ENCODE data around the gene RIPK4. TPM values are rescaled to one million over a fixed set of nuclear protein-coding genes. Genes with fewer than 3 reads are reported as not detected.

The RIPK4 gene
- total RNA-seq, 1 experiment from 2014 or later = 20.1 TPM

- Mint-ChIP-seq H3K36me3 (no peaks in the 10 kb centered on the region), H3K4me3 (no peak overlapping the region), H3K9me3 (peaks cover 3% of the 10 kb centered on the region; the same call in 1 of the 2 replicates), H3K4me1 (peaks cover 24% of the 10 kb centered on the region), H3K27ac (no peak overlapping the region), H3K27me3 (ENCODE audit: low read depth) (peaks cover 36% of the 10 kb centered on the region)
- DNase-seq (ENCODE audit: low spot score) (no peak), ATAC-seq (no peak)
- ChIA-PET CTCF (interaction anchor here (1.2 to 1.6 kb wide), 2 partner anchors 110 kb away, joined by 9 to 11 read pairs; no protein-coding TSS in a partner anchor), POLR2A (interaction anchor here (0.6 kb wide), 1 partner anchor 11 kb away, joined by 3 read pairs; no protein-coding TSS in a partner anchor)
- no peak for TF ChIP-seq NR2C2 (CRISPR knock-in tag; IDR thresholded peaks at IDR 0.05)
- no peak for TF ChIP-seq ETV6 (CRISPR knock-in tag; IDR thresholded peaks at IDR 0.05)
- no peak for TF ChIP-seq FOXP1 (CRISPR knock-in tag; IDR thresholded peaks at IDR 0.05; ENCODE audit: borderline replicate concordance)
- TF ChIP-seq, protein P1, sequence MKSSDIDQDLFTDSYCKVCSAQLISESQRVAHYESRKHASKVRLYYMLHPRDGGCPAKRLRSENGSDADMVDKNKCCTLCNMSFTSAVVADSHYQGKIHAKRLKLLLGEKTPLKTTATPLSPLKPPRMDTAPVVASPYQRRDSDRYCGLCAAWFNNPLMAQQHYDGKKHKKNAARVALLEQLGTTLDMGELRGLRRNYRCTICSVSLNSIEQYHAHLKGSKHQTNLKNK (CRISPR knock-in tag; IDR thresholded peaks at IDR 0.05) = no peak
- TF ChIP-seq ZBTB21 (CRISPR knock-in tag; IDR thresholded peaks at IDR 0.05; ENCODE audit: borderline replicate concordance) = no peak
- TF ChIP-seq EMX1 (CRISPR knock-in tag; IDR thresholded peaks at IDR 0.05) = no peak
- TF ChIP-seq ATF1 (CRISPR knock-in tag; IDR thresholded peaks at IDR 0.05) = no peak
- no peak for TF ChIP-seq KAT7 (CRISPR knock-in tag; IDR thresholded peaks at IDR 0.05; ENCODE audit: borderline replicate concordance)
- TF ChIP-seq NR1H2 (CRISPR knock-in tag; IDR thresholded peaks at IDR 0.05) = no peak
- TF ChIP-seq RELA (CRISPR knock-in tag; IDR thresholded peaks at IDR 0.05; ENCODE audit: borderline replicate concordance) = no peak
- TF ChIP-seq, protein P2, sequence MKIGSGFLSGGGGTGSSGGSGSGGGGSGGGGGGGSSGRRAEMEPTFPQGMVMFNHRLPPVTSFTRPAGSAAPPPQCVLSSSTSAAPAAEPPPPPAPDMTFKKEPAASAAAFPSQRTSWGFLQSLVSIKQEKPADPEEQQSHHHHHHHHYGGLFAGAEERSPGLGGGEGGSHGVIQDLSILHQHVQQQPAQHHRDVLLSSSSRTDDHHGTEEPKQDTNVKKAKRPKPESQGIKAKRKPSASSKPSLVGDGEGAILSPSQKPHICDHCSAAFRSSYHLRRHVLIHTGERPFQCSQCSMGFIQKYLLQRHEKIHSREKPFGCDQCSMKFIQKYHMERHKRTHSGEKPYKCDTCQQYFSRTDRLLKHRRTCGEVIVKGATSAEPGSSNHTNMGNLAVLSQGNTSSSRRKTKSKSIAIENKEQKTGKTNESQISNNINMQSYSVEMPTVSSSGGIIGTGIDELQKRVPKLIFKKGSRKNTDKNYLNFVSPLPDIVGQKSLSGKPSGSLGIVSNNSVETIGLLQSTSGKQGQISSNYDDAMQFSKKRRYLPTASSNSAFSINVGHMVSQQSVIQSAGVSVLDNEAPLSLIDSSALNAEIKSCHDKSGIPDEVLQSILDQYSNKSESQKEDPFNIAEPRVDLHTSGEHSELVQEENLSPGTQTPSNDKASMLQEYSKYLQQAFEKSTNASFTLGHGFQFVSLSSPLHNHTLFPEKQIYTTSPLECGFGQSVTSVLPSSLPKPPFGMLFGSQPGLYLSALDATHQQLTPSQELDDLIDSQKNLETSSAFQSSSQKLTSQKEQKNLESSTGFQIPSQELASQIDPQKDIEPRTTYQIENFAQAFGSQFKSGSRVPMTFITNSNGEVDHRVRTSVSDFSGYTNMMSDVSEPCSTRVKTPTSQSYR (CRISPR knock-in tag; IDR thresholded peaks at IDR 0.05) = no peak
- TF ChIP-seq ATF3 (CRISPR knock-in tag; conservative IDR thresholded peaks at IDR 0.05) = no peak
- no peak for TF ChIP-seq NFE2L1 (CRISPR knock-in tag; IDR thresholded peaks at IDR 0.05)
- TF ChIP-seq SMAD4 (CRISPR knock-in tag; IDR thresholded peaks at IDR 0.05) = no peak
- TF ChIP-seq, protein P3, sequence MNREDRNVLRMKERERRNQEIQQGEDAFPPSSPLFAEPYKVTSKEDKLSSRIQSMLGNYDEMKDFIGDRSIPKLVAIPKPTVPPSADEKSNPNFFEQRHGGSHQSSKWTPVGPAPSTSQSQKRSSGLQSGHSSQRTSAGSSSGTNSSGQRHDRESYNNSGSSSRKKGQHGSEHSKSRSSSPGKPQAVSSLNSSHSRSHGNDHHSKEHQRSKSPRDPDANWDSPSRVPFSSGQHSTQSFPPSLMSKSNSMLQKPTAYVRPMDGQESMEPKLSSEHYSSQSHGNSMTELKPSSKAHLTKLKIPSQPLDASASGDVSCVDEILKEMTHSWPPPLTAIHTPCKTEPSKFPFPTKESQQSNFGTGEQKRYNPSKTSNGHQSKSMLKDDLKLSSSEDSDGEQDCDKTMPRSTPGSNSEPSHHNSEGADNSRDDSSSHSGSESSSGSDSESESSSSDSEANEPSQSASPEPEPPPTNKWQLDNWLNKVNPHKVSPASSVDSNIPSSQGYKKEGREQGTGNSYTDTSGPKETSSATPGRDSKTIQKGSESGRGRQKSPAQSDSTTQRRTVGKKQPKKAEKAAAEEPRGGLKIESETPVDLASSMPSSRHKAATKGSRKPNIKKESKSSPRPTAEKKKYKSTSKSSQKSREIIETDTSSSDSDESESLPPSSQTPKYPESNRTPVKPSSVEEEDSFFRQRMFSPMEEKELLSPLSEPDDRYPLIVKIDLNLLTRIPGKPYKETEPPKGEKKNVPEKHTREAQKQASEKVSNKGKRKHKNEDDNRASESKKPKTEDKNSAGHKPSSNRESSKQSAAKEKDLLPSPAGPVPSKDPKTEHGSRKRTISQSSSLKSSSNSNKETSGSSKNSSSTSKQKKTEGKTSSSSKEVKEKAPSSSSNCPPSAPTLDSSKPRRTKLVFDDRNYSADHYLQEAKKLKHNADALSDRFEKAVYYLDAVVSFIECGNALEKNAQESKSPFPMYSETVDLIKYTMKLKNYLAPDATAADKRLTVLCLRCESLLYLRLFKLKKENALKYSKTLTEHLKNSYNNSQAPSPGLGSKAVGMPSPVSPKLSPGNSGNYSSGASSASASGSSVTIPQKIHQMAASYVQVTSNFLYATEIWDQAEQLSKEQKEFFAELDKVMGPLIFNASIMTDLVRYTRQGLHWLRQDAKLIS (CRISPR knock-in tag; IDR thresholded peaks at IDR 0.05; ENCODE audit: borderline replicate concordance) = no peak
Observed at GRCh38 chr21:41722052-41723018, 44.5 kb downstream of the RIPK4 start.

DNA sequence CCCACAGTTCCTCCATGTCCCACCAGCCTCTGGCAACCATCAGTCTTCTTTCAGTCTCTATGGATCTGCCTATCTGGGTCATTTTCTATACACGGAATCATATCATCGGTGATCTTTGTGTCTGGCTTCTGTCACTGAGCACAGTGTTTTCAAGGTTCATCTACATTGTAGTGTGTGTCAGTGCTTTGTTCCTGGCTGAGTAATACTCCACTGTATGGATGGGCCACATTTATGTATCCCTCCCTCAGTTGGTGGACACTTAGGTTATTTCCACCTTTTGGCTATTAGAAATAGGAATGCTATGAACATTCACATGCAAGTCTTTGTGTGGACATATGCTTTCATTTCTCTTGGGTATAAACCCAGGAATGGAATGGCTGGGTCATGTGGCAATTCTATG, 46.6 kb downstream of the RIPK4 start:
- Mint-ChIP-seq H3K27me3 (ENCODE audit: low read depth) (peaks cover 15% of the 10 kb centered on the region), H3K4me1 (peaks cover 32% of the 10 kb centered on the region), H3K27ac (no peak overlapping the region), H3K9me3 (peaks cover 3% of the 10 kb centered on the region; the same call in 1 of the 2 replicates), H3K36me3 (no peaks in the 10 kb centered on the region), H3K4me3 (no peak overlapping the region)
- ChIA-PET POLR2A (no interaction called here), CTCF (interaction anchor here (1.4 to 1.6 kb wide), 2 partner anchors 20 to 108 kb away, joined by 3 to 11 read pairs; no protein-coding TSS in a partner anchor)
- no peak for DNase-seq (ENCODE audit: low spot score)
- no peak for ATAC-seq
- TF ChIP-seq NFE2L1 (CRISPR knock-in tag; IDR thresholded peaks at IDR 0.05) (no peak), CREB1 (CRISPR knock-in tag; IDR thresholded peaks at IDR 0.05) (no peak), SOX15 (CRISPR knock-in tag; IDR thresholded peaks at IDR 0.05) (no peak), USF1 (CRISPR knock-in tag; IDR thresholded peaks at IDR 0.05) (no peak), FOXP1 (CRISPR knock-in tag; IDR thresholded peaks at IDR 0.05; ENCODE audit: borderline replicate concordance) (no peak), OVOL2 (CRISPR knock-in tag; IDR thresholded peaks at IDR 0.05; ENCODE audit: borderline replicate concordance) (no peak), NFYB (CRISPR knock-in tag; conservative IDR thresholded peaks at IDR 0.05; ENCODE audit: low read depth) (no peak), PRRX2 (CRISPR knock-in tag; IDR thresholded peaks at IDR 0.05) (no peak), MXD4 (CRISPR knock-in tag; IDR thresholded peaks at IDR 0.05; ENCODE audit: borderline replicate concordance) (no peak), GTF2I (CRISPR knock-in tag; conservative IDR thresholded peaks at IDR 0.05) (no peak)
